Mesodermal cell (in vitro differentiated cells): ENCODE data around the gene SLC18A2.

Experiments used
- H3K27ac ChIP-seq: 2 replicates; pipeline ENCODE4 v1.7.0; 2013; ENCODE audit warnings: mild to moderate bottlenecking, low read depth, low read length, moderate library complexity; ENCODE audit not compliant: severe bottlenecking
- H3K36me3 ChIP-seq: 2 replicates; pipeline ENCODE4 v1.7.1; 2013; ENCODE audit warnings: mild to moderate bottlenecking, low read length, moderate library complexity; ENCODE audit not compliant: control insufficient read depth, insufficient read depth
- H3K4me1 ChIP-seq: one replicate; pipeline ENCODE4 v1.7.1; 2013; ENCODE audit warnings: mild to moderate bottlenecking, low read length; ENCODE audit not compliant: insufficient read depth, control insufficient read depth, poor library complexity, severe bottlenecking
- H3K4me3 ChIP-seq: 2 replicates; pipeline ENCODE4 v1.7.0; 2013; ENCODE audit warnings: low read length, control low read depth, mild to moderate bottlenecking; ENCODE audit not compliant: insufficient read depth, poor library complexity, severe bottlenecking; ENCODE audit errors: extremely low read depth
- H3K9me3 ChIP-seq: 2 replicates; pipeline ENCODE4 v1.7.1; 2013; ENCODE audit warnings: mild to moderate bottlenecking, low read length, moderate library complexity; ENCODE audit not compliant: control insufficient read depth
- WGBS, 2 experiments: methylation state at CpG; one replicate each; pipeline ENCODE4 v1.1.5; 2013; ENCODE audit warnings: missing lambda C conversion rate in 2 of 2; ENCODE audit not compliant: insufficient coverage in 2 of 2; 5-methylcytosine and 5-hydroxymethylcytosine counted together

Gene SLC18A2

DNA sequence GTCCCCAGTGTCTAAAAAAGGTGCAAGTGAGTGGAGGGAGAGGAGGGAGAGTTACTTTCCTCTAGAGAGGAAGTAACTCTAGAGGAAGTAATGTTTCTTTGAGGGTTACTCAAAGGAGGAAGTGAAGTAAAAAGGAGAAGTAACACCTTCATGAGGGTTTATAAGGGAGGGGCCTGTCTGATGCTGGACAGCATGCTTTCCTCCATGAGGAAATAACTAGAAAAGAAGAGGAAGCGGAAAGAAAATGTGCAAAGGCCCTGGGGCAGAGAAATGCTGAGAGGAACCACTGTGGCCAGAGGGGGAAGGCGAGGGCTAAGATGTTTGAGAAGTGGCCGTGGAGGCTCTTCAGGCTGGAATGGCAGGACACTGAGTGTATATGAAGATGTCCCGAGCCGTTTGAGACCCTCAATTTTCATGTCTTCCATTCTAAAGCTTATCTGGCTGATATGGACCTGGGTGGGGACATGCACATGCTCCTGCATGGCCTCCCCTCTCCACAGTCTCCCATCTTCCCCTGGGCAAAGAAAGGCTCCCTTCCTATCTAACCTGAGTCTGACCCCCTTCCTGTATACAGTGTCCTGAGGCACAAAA lies 3.4 kb upstream of the SLC18A2 start:
- WGBS, 2 experiments = 86 to 89% methylated on average over 5 of the region's 5 CpGs
- Histone ChIP-seq H3K4me1 (no peaks in the 10 kb centered on the region), H3K36me3 (no peaks in the 10 kb centered on the region), H3K9me3 (no peaks in the 10 kb centered on the region), H3K4me3 (no peak overlapping the region), H3K27ac (no peak overlapping the region)

DNA sequence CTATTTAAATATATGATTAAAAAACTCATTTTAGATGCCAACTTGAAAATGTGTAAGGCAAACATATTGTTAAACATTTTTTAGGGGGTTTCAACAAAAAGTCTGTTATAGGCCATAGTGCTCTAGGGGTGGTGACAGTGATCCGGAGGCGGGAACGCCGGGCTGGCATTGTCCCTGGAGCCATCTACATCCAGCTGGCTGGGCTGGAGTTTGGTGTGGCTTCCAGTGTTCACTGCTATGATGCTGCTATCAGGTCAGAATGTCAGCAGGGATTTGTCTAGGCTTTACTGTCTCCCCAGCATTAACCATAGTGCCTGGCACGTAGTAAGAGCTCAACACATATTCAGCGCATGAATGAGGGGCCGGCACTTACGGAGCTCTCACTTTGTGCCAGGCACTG lies 1.9 kb upstream of the SLC18A2 start:
- WGBS, 2 experiments = 85 to 92% methylated on average over 6 to 8 of the region's 8 CpGs
- Histone ChIP-seq H3K36me3 (no peaks in the 10 kb centered on the region), H3K4me1 (no peaks in the 10 kb centered on the region), H3K27ac (no peak overlapping the region), H3K9me3 (no peaks in the 10 kb centered on the region), H3K4me3 (no peak overlapping the region)

DNA sequence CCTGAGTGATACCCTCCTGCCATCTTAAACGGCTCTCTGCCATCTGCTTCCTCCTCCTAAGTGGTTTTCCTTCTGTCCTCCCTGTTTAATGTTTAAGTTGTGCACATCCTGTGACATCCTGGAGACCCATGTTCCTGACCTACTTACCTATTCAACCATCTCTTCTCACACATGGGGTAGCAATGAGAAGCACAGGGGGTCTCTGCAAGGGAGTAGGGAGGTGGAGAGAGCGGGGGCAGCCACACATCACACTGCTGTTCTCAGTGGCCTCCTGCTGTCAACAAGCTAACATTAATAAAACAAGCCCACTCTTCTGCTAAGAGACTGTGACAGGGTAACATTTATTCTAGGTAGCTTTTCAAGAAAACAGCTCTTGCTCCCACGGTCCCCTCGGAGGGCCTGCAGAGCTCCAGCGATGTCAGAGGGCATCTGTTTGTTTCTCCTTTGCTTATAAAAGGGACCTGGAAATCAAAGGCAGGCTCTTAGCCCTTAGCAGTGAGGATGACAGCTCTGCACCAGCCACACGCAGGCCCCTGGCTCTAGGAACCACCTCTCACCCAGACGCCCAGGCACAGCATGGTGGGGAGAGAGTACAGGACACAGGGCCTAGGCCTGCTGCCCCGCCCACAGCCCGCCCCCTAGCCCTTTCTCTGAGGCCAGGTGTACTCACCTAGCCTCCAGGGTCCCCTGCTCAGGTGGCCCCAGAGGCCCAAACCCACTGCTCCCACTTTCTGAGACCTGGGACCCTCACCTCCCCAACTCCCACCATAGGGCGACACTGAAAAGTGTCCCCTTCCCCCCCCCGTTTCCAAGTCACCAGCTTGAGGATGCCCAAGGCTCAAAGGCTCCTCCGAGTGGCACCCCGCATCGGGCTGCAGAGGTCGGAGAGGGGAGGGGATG lies 943 bp upstream of the SLC18A2 start:
- H3K36me3 ChIP-seq = no peaks in the 10 kb centered on the region
- H3K9me3 ChIP-seq = no peaks in the 10 kb centered on the region
- 34 to 66% methylated on average over 5 to 8 of the region's 15 CpGs for WGBS, 2 experiments
- H3K27ac ChIP-seq = no peak overlapping the region
- no peak overlapping the region for H3K4me3 ChIP-seq
- H3K4me1 ChIP-seq = no peaks in the 10 kb centered on the region

DNA sequence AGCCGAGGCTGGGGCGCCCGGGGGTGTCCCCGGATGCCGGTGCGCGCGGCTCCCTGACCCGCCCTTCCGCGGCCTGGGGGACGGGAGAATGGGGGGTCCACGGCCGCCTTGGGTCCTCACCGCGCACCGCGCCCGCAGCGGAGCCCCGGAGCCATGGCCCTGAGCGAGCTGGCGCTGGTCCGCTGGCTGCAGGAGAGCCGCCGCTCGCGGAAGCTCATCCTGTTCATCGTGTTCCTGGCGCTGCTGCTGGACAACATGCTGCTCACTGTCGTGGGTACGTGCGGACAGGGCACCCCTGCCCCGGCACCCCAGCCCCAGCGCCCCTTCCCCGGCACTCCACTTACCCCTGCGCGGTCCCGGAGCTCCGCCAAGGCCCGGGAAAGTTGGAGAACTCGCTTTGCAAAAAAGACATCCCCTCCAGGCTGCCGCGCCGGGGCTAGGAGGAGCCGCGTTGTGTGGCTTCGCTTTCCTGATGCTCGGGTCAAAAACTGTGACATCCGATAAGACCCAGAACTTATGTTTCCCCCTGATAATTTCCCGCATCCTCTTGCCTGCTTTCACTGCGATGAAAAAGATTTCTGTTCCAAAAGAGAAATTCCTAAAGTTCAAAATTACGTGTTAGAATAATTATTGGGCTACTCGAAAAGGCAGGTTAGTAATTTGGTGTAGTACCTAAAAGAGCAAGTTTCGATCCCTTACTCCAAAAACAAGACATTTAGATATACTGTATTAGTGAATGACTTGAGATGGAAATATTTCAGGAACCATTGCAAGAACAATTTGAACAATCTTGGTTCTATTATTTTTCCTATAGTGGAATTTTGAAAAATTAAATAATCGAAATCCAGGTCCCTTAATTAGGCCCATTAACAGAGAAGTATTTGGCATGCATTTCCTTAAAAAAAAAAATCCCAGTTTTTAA lies 888 bp downstream of the SLC18A2 start:
- Histone ChIP-seq H3K4me1 (no peaks in the 10 kb centered on the region), H3K36me3 (no peaks in the 10 kb centered on the region), H3K9me3 (no peaks in the 10 kb centered on the region), H3K27ac (no peak overlapping the region), H3K4me3 (peak overlapping the region; percentile 29)
- WGBS, 2 experiments = 2 to 3% methylated on average over 35 to 45 of the region's 56 CpGs

DNA sequence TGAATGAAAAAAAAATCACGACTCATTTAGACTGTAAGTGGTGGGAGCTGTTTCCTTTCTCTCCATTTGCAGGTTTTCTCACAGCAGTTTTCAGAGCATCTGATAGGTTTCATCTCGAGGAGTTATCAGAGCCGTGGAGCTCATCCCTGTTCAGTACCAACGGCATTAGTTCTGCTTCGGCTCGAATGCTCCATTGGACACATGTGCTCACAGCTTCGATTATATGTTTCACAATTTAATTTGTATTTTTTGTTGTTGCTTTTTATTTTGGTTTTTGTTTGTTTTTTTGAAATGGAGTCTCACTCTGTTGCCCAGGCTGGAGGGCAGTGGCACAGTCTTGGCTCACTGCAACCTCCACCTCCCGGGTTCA lies 1.5 kb downstream of the SLC18A2 start:
- WGBS, 2 experiments = 80 to 93% methylated on average over 4 to 7 of the region's 8 CpGs
- H3K4me3 ChIP-seq = no peak overlapping the region
- no peak overlapping the region for H3K27ac ChIP-seq
- H3K9me3 ChIP-seq = no peaks in the 10 kb centered on the region
- no peaks in the 10 kb centered on the region for H3K36me3 ChIP-seq
- no peaks in the 10 kb centered on the region for H3K4me1 ChIP-seq

DNA sequence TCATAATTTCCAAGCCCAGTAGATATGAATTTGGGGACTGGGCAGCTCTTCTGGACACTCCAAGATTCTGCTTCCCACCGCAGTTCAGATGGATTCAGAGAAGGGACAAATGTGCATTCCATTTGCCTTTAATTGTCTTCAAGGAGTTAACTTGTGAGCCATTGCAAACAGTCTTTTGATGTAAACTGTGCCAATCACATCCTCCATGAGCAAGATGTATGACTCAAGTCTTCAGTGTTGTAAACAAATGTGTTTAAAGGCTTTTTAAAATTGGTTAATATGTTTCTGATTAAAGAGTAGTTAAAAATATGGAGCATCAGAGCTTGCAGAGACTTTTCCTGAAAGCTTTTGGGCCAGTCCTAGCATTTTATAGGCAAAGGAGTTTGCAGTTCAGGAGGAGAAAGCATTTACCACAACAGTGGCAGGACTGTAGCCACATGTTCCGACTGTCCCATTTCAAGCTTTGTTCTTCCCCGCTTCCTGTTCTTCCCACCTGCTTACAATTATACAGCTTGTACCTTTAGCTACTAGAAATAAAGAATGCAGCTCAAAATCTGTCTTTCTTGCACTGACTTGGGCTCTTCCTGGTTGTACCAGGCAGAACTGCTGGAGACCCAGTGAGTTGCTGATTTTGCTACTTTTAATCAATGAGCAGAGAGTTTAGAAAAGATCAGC lies 6.2 kb downstream of the SLC18A2 start:
- H3K27ac ChIP-seq = no peak overlapping the region
- no peaks in the 10 kb centered on the region for H3K9me3 ChIP-seq
- H3K36me3 ChIP-seq = no peaks in the 10 kb centered on the region
- 95 to 100% methylated on average over 3 of the region's 3 CpGs for WGBS, 2 experiments
- H3K4me3 ChIP-seq = no peak overlapping the region
- H3K4me1 ChIP-seq = peaks cover 8% of the 10 kb centered on the region

DNA sequence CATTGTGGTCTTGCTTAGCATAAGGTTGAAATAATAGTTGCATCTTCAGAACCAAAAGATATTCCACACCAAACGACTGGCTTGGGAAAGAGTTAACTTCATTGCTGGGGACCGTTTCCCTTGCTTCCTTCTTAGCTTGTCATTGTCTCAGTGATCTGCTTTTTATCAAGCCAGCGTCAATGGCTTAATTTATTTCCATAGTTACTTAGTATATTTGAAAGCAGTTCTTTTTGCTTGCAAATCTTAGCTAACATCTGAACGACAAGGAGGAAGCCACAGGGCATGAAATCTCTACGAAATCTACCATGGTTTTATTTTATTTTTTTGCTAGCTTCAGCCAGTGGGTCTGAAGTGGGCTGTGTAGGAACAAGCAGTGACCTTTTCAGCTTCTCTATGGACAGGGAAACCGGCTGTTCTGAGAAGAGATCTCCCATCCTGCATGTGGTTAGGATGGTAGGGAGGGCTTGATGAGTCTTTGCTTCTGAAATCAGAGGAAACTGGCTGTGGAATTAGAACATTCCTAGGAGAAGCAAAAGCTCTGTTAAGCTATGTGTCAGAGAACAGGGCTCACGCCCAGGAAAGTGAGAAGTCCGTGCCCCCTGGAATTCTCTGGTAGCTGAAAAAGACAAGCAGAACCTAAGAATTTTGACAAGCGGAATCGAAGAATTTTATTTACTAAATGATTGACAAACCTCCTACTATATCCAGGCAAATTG lies 8.0 kb downstream of the SLC18A2 start:
- peaks cover 8% of the 10 kb centered on the region for H3K4me1 ChIP-seq
- no peaks in the 10 kb centered on the region for H3K36me3 ChIP-seq
- peak overlapping the region; percentile 59 for H3K27ac ChIP-seq
- WGBS, 2 experiments = 73 to 76% methylated on average over 3 to 5 of the region's 10 CpGs
- H3K9me3 ChIP-seq = no peaks in the 10 kb centered on the region
- no peak overlapping the region for H3K4me3 ChIP-seq

DNA sequence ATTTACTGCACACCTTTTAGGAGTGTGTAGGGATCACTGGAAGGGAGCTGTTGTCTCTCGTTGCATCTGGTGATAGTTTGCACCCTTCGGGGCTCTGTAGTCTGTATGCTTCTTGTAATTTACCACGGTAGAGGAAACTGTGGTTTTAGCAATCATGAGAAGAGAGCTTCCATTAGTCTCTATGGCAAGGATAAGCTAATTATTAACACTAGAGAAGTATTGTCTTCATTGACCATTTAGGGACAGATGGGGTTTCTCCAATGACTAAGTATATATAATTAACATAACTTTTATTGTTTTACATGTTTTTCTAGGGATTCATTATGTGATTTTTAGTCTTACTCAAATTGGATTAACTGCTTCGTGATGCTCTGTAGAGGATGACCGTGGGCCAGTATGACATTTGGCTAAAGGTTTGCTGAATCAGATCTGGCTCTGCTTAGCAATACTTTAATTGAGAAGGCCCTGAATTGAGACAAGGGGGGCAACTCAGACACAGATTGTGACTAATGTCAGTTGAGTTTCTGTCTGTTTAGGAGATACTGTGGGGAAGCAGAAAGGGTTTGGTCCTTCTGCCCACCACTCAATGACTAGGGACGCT lies 8.7 kb downstream of the SLC18A2 start:
- 68 to 83% methylated on average over 4 to 6 of the region's 6 CpGs for WGBS, 2 experiments
- H3K27ac ChIP-seq = no peak overlapping the region

DNA sequence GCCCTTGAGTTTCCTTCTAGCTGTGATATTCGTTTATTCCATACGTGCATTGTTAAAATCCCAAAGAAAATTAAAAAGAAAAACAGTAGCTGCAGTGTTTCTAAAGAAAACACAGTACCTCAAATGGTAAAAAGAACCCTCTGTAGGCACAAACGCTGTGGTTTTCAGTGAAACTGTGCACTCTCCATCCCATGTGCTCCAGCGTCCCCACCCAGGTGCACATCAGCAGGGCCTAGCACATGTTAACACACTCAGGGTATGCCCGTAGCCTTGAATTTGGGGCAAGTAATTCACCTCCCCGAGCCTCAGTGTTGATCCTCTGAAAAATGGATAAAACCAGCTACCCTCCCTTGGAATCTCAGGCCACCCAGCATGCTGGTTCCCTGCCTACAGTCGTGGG lies 9.5 kb downstream of the SLC18A2 start:
- Histone ChIP-seq H3K4me3 (no peak overlapping the region), H3K9me3 (no peaks in the 10 kb centered on the region), H3K36me3 (no peaks in the 10 kb centered on the region), H3K4me1 (peaks cover 8% of the 10 kb centered on the region), H3K27ac (no peak overlapping the region)
- WGBS, 2 experiments = 66 to 69% methylated on average over 4 to 5 of the region's 7 CpGs

More for the DNA sequence above, 8.7 kb downstream of the SLC18A2 start:
- Histone ChIP-seq H3K4me3 (no peak overlapping the region), H3K9me3 (no peaks in the 10 kb centered on the region), H3K36me3 (no peaks in the 10 kb centered on the region), H3K4me1 (peaks cover 8% of the 10 kb centered on the region)
